Measurements from ENCODE around the gene IFNGR2. TPM values are rescaled to one million over a fixed set of nuclear protein-coding genes. Genes with fewer than 3 reads are reported as not detected.
"Not testable (repeated sequence)": the region's sequence is repeated elsewhere in the genome, so short reads cannot be mapped to it uniquely, and the experiment has no call there.

The IFNGR2 gene
- polyA plus RNA-seq, 4 donors, result 72.6 to 141 (median 88.9) TPM

- no peak for DNase-seq (ENCODE audit: low read depth in 4 of 4, low spot score in 3 of 4)
These were observed 30.4 kb downstream of the IFNGR2 start for GRCh38 chr21:33433425-33434114.

GRCh38 chr21:33434770-33435360 is 31.7 kb downstream of the IFNGR2 start:
- DNase-seq (ENCODE audit: low read depth in 4 of 4, low spot score in 3 of 4), result no peak

DNA sequence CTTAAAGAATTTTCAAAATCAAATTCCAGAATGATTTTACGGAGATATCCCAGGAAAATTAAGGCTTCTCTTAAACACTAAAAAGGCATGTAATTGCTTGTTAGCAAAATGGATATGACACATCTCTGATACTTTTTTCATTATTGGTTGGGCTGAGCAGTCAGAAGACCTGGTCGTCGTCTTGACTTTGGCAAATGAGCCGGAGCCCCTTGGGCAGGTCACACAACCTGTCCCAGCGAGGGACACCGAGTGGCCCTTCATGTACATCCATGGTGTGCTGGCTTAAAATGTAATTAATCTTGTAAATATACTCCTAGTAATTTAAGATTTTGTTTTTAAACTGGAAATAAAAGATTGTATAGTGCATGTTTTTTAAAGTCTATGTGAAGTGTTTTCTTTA is 33.9 kb downstream of the IFNGR2 start:
- DNase-seq (ENCODE audit: low read depth in 4 of 4, low spot score in 3 of 4), result no peak

- DNase-seq (ENCODE audit: low read depth in 4 of 4, low spot score in 3 of 4), result peak in 2 of 4 donors; percentile 44 to 50
These were observed 38.6 kb downstream of the IFNGR2 start for GRCh38 chr21:33441489-33442477.

- no peak for DNase-seq (ENCODE audit: low read depth in 4 of 4, low spot score in 3 of 4)
These were observed 40.0 kb downstream of the IFNGR2 start for GRCh38 chr21:33443194-33443593.

- no peak for DNase-seq (ENCODE audit: low read depth in 4 of 4, low spot score in 3 of 4)
These were observed 41.3 kb downstream of the IFNGR2 start for GRCh38 chr21:33444499-33444898.

GRCh38 chr21:33446620-33447019 is 43.4 kb downstream of the IFNGR2 start:
- not testable (repeated sequence) for DNase-seq (ENCODE audit: low read depth in 4 of 4, low spot score in 3 of 4)

- no peak for DNase-seq (ENCODE audit: low read depth in 4 of 4, low spot score in 3 of 4)
These were observed 46.4 kb downstream of the IFNGR2 start for GRCh38 chr21:33449616-33450015.

- peak in 1 of 4 donors; percentile 17 for DNase-seq (ENCODE audit: low read depth in 4 of 4, low spot score in 3 of 4)
These were observed 48.4 kb downstream of the IFNGR2 start for GRCh38 chr21:33451634-33452071.

- DNase-seq (ENCODE audit: low read depth in 4 of 4, low spot score in 3 of 4), result no peak
These were observed 49.1 kb downstream of the IFNGR2 start for GRCh38 chr21:33452362-33452761.

- DNase-seq (ENCODE audit: low read depth in 4 of 4, low spot score in 3 of 4), result no peak
These were observed 52.7 kb downstream of the IFNGR2 start for GRCh38 chr21:33455686-33456446.

DNA sequence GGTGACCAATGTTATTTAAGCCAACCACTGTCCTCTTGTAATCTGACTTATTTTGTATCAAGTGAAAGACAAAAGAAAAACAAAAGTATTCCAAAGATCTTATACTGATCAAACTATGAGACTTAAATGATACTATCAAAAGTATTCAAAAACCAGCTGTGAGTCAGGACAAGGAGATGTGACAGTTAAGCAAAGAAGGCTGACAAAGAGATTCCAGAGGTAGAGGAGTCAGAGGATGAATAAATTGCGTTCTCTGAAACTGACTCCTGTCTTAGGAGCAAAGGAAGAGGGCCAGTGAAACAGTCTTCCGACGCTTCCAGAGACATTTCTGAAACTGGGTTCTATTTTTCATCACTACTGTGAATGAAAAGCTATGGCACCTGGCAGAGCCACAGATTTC is 55.6 kb downstream of the IFNGR2 start:
- no peak for DNase-seq (ENCODE audit: low read depth in 4 of 4, low spot score in 3 of 4)

DNA sequence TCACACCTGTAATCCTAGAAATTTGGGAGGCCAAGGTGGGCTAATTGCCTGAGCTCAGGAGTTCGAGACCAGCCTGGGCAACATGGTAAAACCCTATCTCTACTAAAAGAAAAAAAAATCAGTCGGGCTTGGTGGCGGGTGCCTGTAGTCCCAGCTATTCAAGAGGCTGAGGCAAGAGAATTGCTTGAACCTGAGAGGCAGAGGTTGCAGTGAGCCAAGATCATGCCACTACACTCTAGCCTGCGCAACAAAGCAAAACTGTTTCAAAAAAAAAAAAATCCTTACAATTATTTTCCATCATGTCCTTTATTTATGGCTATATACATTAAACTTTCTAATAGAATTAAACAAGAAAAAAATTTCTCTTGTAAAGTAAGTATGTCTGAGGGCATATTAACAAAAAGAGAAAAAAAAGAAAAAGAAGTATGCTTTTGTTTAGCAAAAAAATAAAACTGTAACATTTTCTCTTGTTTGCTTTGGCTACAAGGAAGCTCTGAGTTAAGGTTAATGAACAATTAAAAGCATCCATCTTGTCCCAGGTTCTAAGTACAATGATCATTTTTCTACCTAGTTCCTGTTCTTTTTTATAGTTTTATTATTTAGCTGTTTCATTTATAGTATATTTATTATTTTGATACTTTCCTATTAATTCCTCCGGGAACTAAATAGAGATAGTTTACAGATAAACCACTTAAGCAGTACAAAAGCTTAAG is 58.5 kb downstream of the IFNGR2 start:
- DNase-seq (ENCODE audit: low read depth in 4 of 4, low spot score in 3 of 4), result no peak

GRCh38 chr21:33469183-33469582 is 66.0 kb downstream of the IFNGR2 start:
- not testable (repeated sequence) for DNase-seq (ENCODE audit: low read depth in 4 of 4, low spot score in 3 of 4)

DNA sequence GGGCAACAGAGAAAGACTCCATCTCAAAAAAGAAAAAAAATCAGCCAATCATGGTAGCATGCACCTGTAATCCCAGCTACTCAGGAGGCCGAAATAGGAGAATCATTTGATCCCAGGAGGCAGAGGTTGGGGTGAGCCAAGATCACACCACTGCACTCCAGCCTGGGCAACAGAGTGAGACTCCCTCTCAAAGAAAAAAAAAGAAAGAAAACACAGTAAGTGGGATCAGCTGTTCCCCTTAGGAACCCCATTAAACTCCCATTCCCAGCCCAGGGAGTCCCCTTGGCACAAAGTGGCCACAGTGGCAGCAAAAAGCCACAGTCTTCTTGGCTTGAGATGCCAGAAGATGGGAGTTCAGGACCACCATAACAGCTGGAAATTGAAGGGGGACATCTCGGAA is 67.5 kb downstream of the IFNGR2 start:
- DNase-seq (ENCODE audit: low read depth in 4 of 4, low spot score in 3 of 4), result no peak

GRCh38 chr21:33473344-33473743 is 70.1 kb downstream of the IFNGR2 start:
- no peak for DNase-seq (ENCODE audit: low read depth in 4 of 4, low spot score in 3 of 4)

DNA sequence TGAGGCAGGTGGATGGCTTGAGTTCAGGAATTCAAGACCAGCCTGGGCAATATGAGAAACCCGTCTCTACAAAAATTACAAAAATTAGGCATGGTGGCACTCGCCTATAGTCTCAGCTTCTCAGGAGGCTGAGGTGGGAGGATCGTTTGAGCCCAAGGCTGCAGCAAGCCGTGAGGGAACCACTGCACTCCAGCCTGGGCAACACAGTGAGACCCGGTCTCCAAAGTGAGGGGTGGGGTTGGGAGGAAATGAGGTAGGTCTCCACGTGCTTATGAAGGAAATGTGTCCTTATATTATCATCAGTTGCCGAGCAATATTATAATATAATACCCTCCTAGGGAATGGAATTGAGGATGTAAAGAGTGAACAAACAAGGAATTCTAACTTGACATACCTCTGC is 73.9 kb downstream of the IFNGR2 start:
- DNase-seq (ENCODE audit: low read depth in 4 of 4, low spot score in 3 of 4), result no peak

GRCh38 chr21:33478182-33478581 is 75.0 kb downstream of the IFNGR2 start:
- DNase-seq (ENCODE audit: low read depth in 4 of 4, low spot score in 3 of 4), result no peak

DNA sequence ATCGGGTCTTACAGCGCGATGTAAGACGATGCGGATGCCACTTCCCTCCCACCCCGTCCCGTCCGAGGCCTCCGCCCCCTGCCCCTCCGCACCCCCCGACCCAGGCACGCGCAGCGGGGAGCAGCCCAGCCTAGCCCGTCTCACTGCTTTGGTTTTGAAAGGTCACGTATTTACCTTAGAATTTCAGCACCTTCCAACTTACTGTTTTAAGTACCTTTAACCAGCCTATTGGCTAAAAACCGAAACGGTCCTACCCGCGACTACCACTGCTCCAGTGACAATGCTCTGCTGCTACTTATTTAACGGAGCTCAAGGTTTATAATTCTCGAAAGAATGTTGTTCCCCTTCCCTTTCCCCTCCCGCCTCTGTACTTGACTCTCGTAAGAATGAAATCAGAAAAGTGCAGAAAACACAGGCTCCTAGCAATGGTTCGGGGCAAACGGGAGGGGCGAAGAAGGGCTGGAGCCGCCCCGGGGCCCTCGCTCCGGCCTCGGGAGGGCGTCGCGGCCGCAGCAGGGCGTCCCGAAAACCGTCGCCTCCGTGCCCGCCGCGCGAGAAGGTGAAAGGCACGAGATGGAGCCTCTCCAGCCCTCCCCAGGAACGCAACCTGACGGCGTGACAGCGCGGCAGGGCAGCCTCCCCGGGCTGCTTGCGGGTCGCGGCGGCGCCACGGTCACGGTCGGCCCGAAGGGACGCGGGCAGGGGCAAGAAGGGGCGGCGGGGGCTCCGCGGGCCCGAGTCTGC is 75.9 kb downstream of the IFNGR2 start:
- peak in 2 of 4 donors; percentile 14 to 16 for DNase-seq (ENCODE audit: low read depth in 4 of 4, low spot score in 3 of 4)

Measured in left renal pelvis (tissue), 4 donors.